ENCODE results near the gene ASS1.

The ASS1 gene

GRCh38 chr9:130477564-130477963 lies 32.8 kb downstream of the ASS1 start:
- no peak for DNase-seq

- no peak for DNase-seq
These were observed 33.4 kb downstream of the ASS1 start for GRCh38 chr9:130478152-130478551.

- DNase-seq, result no peak
These were observed 34.2 kb downstream of the ASS1 start for GRCh38 chr9:130478736-130479575.

- no peak for DNase-seq
These were observed 34.8 kb downstream of the ASS1 start for GRCh38 chr9:130479587-130479986.

- DNase-seq, result no peak
These were observed 35.9 kb downstream of the ASS1 start for GRCh38 chr9:130480673-130481072.

GRCh38 chr9:130482463-130482862 lies 37.7 kb downstream of the ASS1 start:
- DNase-seq, result no peak

- no peak for DNase-seq
These were observed 38.7 kb downstream of the ASS1 start for GRCh38 chr9:130483371-130483971.

GRCh38 chr9:130484362-130485072 lies 39.8 kb downstream of the ASS1 start:
- no peak for DNase-seq

- DNase-seq, result no peak
These were observed 41.3 kb downstream of the ASS1 start for GRCh38 chr9:130486103-130486502.

GRCh38 chr9:130487500-130487899 lies 42.7 kb downstream of the ASS1 start:
- DNase-seq, result no peak

GRCh38 chr9:130488621-130489330 lies 44.0 kb downstream of the ASS1 start:
- DNase-seq, result no peak

GRCh38 chr9:130490981-130491380 lies 46.2 kb downstream of the ASS1 start:
- DNase-seq, result no peak

GRCh38 chr9:130491830-130492482 lies 47.2 kb downstream of the ASS1 start:
- no peak for DNase-seq

- no peak for DNase-seq
These were observed 48.3 kb downstream of the ASS1 start for GRCh38 chr9:130493021-130493420.

GRCh38 chr9:130493476-130493875 lies 48.7 kb downstream of the ASS1 start:
- no peak for DNase-seq

GRCh38 chr9:130495067-130495466 lies 50.3 kb downstream of the ASS1 start:
- DNase-seq, result no peak

- no peak for DNase-seq
These were observed 52.4 kb downstream of the ASS1 start for GRCh38 chr9:130497139-130497538.

- DNase-seq, result no peak
These were observed 53.6 kb downstream of the ASS1 start for GRCh38 chr9:130498298-130498917.

GRCh38 chr9:130498918-130499698 lies 54.3 kb downstream of the ASS1 start:
- DNase-seq, result no peak

GRCh38 chr9:130499804-130500263 lies 55.1 kb downstream of the ASS1 start:
- no peak for DNase-seq

All from T-helper 9 cell (primary cell).